ENCODE results near the gene TBC1D1.
"Not testable (repeated sequence)": the region's sequence is repeated elsewhere in the genome, so short reads cannot be mapped to it uniquely, and the experiment has no call there.

Gene TBC1D1

DNA sequence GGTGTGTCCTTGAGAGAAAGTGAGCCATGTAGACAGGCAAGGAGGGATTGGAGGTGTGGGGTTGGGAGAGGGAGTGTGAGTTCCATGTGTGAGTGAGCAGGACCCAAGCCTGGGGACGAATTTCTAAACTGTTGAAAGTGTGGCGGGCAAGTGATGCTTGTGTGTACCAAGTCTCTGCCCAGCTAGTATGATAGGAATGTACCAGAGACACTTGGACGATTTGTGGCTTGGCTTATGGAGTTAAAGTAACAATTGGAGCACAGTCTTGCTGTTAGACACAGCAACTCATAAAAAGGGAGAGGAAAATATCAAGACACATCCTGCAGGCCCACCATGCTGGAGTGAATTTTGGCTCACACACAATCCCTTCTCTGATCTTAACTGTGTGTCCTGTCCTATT is 77.9 kb downstream of the TBC1D1 start:
- no peak for DNase-seq (ENCODE audit: low read depth)

- peak; percentile 37 for DNase-seq (ENCODE audit: low read depth)
These were observed 79.8 kb downstream of the TBC1D1 start for GRCh38 chr4:37970702-37971101.

- no peak for DNase-seq (ENCODE audit: low read depth)
These were observed 80.3 kb downstream of the TBC1D1 start for GRCh38 chr4:37971202-37971601.

- DNase-seq (ENCODE audit: low read depth): no peak
These were observed 82.6 kb downstream of the TBC1D1 start for GRCh38 chr4:37973441-37973840.

GRCh38 chr4:37975321-37975822 is 84.5 kb downstream of the TBC1D1 start:
- not testable (repeated sequence) for DNase-seq (ENCODE audit: low read depth)

DNA sequence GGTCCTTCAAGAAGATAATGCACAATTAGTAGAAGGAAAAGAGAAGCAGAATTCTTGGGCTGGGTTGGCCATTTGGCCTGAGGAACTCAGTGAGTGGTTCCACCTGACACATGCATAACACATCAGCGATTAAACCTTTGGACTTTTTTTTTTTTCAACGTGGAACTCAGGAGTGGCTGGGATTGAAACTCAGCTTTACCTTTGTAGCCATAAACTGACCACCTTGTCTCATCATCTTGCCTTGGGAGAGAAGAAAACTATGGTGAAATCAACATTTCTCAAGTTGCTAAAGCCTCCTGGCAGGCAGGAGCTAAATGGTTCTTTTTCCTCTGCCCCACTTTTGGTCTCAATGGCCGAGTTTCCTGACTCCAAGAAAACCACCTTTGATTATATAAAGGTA is 85.6 kb downstream of the TBC1D1 start:
- DNase-seq (ENCODE audit: low read depth): no peak

GRCh38 chr4:37976991-37977470 is 86.1 kb downstream of the TBC1D1 start:
- DNase-seq (ENCODE audit: low read depth): peak; percentile 54

DNA sequence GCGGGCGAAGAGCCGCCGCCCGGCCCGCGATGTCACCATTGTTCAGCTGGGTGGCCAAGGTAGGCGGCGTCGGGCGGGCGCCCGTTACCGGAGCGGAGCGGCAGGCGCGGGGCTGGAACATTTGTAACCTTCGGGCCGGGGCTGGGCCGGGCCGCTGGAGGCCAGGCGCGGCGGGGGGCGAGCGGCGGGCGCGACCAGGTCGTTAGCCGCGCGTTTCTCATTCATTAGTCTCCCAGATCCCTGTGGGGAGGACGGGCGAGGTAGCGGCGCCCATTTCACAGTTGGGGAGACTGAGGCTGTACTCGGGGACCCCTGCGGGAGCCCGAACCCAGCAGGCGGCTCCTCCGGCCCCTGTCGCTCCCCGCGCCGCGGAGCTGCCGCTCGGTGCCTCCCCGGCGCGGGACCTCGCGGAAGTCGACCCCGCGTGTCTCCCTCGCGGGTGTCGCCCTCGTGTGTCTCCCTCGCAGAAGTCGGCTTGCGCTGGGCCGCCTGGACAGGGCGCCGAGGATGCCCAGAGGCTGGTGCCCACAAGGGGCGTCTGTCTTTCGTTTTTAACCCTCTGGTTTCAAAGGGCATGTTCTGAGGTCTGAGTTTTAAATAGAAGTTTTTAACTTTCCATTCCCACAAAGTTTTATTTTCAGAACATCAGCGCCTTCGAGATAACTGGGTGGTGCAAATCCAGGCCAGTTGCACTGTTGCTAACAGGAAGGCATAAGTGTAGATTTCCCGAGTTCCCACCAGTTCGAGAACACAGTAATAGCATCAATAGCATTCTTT is 86.8 kb downstream of the TBC1D1 start:
- peak; percentile 52 for DNase-seq (ENCODE audit: low read depth)

DNA sequence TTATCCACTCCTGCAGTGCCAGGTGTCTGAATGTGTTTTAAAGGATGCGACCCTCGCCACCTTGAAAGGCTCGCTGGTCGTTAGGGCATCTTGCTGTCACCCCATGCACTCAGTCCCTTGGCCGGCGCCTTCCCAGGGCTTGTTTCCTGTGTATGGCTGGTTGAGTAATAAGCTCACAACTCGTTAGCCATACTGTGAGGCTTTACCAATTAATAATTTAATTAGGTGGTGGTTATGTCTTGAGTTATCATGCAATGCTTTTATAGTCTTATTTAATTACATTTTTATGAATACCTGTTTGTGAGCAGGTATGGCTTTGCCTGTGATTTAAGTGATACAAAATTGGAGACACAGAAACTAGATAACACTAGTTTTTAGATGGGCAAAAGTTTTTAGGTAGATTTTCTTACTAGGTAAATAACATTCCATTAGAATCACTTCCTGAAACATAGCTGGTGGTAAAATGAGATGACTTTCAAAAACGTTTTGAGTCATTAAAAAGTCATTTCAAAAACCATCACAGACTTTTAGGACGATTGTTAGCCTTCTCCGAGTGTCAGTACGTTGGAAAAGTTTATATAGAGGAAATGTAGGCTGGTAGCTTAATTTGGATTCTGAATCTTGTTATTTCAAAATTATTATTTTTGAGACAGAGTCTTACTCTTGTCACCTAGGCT is 87.5 kb downstream of the TBC1D1 start:
- no peak for DNase-seq (ENCODE audit: low read depth)

DNA sequence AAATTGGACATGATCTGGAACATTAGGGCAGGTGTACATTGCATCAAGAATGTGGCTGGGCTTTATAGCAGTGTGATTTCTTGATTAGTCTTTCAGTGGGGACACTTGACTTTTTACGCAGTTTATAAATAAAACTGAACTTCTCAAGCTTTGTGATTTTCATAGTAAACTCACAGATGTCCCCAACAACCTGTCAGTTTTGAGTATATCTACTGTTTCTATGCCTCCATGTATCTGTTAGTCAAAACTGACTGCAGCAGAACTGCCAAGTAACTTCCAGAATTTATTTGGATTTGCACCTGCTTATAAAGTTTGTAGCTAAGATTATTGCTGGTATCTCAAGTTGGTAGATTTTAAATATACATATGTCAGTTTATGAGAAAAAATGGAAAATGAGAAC is 89.4 kb downstream of the TBC1D1 start:
- no peak for DNase-seq (ENCODE audit: low read depth)

DNA sequence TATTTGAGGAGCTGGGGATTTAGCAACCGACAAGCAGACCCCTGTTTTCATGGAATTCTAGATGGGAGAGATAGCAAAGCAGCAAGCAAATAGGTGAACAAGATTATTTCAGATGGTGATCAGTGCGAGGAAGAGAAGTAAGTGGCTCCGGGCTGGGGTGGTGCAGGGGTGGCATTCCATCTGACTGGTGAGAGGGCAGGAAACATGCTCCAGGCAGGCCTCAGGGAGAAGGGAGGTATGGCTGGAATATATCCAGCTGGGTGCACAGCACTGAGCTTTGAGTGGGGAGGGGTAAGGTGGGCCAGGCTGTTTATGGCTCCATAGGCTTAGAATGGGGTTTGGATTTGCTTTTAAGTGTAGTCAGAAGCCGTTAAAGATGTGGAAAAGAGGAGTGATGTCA is 90.5 kb downstream of the TBC1D1 start:
- no peak for DNase-seq (ENCODE audit: low read depth)

- DNase-seq (ENCODE audit: low read depth): no peak
These were observed 91.2 kb downstream of the TBC1D1 start for GRCh38 chr4:37981844-37982720.

GRCh38 chr4:37982736-37983135 is 91.9 kb downstream of the TBC1D1 start:
- DNase-seq (ENCODE audit: low read depth): no peak

DNA sequence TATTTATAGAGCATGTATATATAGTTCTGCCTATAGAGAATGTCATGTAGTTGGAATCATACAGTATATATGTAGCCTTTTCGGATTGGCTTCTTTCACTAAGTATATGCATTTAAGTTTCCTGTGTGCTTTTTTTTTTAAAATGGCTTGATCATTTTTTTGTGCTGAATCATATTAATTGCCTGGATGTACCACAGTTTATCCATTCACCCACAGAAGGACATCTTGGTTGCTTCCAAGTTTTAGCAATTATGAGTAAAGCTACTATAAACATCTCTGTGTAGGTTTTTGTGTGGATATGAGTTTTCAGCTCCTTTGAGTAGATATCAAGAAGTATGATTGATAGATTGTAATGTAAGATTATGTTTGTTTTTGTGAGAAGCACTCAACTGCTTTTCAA is 93.1 kb downstream of the TBC1D1 start:
- no peak for DNase-seq (ENCODE audit: low read depth)

- no peak for DNase-seq (ENCODE audit: low read depth)
These were observed 94.9 kb downstream of the TBC1D1 start for GRCh38 chr4:37985730-37986275.

GRCh38 chr4:37988670-37989069 is 97.8 kb downstream of the TBC1D1 start:
- no peak for DNase-seq (ENCODE audit: low read depth)

GRCh38 chr4:37989398-37990260 is 98.7 kb downstream of the TBC1D1 start:
- DNase-seq (ENCODE audit: low read depth): no peak

GRCh38 chr4:37990731-37991245 is 99.9 kb downstream of the TBC1D1 start:
- no peak for DNase-seq (ENCODE audit: low read depth)

DNA sequence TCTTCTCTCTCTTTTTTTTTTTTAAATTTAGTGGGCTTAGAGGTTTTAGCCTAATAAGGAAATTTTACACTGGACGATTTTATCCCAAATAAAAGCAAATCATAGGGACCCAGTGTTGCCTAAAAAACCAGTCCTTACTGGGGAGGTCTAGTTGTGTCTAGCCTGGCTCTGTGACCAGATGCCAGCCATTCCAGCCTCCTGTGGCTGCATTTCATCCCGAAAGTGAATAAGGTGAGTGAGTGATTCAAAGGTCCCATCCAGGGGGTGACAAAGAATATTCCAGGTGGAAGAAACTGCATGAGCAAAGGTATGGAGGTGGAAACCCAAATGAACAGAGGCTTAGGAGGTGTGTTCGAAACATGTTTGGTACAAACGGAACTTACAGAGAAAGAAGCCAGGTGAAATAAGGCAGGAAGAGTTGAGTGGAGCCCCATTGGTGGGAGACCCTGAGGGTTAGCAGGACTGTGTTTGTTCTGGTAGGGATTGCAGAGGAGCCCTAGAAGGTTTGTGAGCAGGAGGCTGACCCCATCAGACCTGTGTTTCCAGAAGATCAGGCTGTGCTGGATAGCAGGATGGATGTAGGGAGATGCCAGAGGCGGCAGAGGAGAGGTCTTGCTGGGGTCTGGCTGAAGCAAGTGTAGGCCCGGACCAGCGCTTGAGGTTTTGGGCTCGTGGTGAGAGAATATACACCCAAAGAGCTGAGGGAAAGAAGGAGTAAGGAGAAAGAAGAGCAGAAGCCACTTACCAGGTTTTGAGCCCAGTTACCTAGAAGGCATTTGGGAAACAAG is 100.9 kb downstream of the TBC1D1 start:
- no peak for DNase-seq (ENCODE audit: low read depth)

DNA sequence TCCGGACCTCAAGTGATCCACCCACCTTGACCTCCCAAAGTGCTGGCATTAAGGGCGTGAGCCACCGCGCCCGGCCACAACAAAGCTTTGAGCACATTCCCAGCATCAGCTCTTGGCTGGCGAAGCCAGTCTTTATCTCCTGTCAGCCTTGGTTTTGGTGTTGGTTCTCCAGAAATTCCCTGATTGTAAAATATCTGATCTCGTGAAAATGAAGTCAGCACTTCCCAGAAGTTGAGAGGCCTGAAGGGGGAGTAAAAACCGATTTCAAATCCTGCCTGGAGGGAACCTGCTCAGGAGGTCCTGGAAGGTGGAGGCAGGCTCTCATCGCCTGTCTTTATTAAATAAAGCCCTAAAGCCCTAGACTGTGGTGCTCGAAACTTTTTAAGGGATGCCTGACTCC is 102.9 kb downstream of the TBC1D1 start:
- DNase-seq (ENCODE audit: low read depth): no peak

Measured in stromal cell of bone marrow (primary cell).